ENCODE measurements around the gene DLX3. TPM values are rescaled to one million over a fixed set of nuclear protein-coding genes. Genes with fewer than 3 reads are reported as not detected.
A peak's percentile ranks its signal among the peaks of the same experiment; 100 is the strongest.

The DLX3 gene
- total and polyA plus RNA-seq, 5 experiments from 2014 or later = 0.09 to 0.32 (median 0.22) TPM; not detected in 1

DNA sequence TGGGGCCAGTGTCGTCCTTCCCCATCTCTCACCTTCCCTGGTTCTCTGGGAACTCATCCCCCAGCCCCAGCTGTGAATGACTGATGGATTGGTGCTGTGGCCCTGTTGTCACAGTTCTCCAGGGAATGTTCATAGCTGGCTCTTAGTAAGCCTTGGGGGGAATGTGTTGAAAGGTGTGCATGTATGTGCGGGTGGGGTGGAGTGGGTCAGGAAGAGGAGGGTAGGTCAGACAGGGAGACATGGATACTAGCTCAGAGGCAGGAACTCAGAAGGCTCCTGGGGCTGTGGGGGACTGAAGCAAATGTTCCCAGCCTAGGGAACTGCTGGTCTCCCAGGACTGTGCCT, 21.8 kb downstream of the DLX3 start:
- no peaks in the 10 kb centered on the region for H3K36me3 Mint-ChIP-seq
- no peak overlapping the region for H3K27ac Mint-ChIP-seq
- ATAC-seq (no peak), DNase-seq (no peak)
- peaks cover 11 to 46% (median 34%) of the 10 kb centered on the region in 4 donors for H3K4me1 Mint-ChIP-seq
- POLR2A ChIA-PET = interaction anchor here (1.1 to 1.7 kb wide), 2 partner anchors 13 to 23 kb away, joined by 6 to 7 read pairs; no protein-coding TSS in a partner anchor
- H3K9me3 Mint-ChIP-seq = no peaks in the 10 kb centered on the region
- peaks cover 16 to 86% (median 41%) of the 10 kb centered on the region in 5 donors for H3K27me3 Mint-ChIP-seq
- H3K4me3 Mint-ChIP-seq = peak overlapping the region in 5 of 10 donors; percentile 14 to 92 (median 54)

DNA sequence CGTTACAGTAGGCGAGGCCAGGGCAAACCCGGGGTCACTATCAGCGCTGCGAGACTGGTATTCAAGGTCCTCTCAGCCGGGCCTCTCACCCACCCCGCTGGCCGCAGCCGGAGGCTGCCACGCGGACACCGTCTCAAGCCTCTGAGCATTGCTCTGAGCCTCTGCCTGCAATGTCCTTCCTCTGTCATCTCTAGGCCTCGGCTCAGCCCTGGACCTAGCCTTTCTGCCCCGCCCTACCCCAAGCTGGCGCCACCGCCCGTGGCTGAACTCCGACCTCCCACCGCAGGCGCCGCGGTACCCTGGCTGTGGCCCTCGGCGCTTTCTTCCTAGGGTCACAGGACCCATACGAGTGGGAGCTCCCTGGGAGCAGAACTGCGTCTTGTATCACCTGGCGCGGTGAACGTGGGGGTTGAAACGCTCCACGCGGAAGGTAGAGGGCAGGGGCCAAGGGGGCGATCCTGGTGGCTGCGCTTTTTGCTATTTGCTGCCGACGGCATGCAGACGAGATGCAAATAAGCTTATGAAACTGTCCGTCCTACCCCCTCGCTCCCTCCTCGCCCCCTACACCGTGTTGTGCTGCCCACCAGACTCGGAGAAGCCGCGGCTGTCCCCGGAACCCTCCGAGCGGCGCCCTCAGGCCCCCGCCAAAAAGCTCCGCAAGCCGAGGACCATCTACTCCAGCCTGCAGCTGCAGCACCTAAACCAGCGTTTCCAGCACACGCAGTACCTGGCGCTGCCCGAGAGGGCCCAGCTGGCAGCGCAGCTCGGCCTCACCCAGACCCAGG, 22.3 kb downstream of the DLX3 start:
- Mint-ChIP-seq H3K9me3 (peaks cover 0 to 1% (median 0%) of the 10 kb centered on the region in 9 donors), H3K36me3 (peaks cover 0 to under 1% (median 0%) of the 10 kb centered on the region in 3 donors), H3K4me1 (peaks cover 13 to 48% (median 39%) of the 10 kb centered on the region in 4 donors), H3K27me3 (peaks cover 18 to 87% (median 43%) of the 10 kb centered on the region in 5 donors), H3K27ac (no peak overlapping the region), H3K4me3 (peak overlapping the region in 6 of 10 donors; percentile 14 to 92 (median 58))
- ATAC-seq (no peak), DNase-seq (no peak)
- POLR2A ChIA-PET = interaction anchor here (0.5 to 1.7 kb wide), 4 partner anchors 12 to 732 kb away, joined by 4 to 7 read pairs (median 6); no protein-coding TSS in a partner anchor

DNA sequence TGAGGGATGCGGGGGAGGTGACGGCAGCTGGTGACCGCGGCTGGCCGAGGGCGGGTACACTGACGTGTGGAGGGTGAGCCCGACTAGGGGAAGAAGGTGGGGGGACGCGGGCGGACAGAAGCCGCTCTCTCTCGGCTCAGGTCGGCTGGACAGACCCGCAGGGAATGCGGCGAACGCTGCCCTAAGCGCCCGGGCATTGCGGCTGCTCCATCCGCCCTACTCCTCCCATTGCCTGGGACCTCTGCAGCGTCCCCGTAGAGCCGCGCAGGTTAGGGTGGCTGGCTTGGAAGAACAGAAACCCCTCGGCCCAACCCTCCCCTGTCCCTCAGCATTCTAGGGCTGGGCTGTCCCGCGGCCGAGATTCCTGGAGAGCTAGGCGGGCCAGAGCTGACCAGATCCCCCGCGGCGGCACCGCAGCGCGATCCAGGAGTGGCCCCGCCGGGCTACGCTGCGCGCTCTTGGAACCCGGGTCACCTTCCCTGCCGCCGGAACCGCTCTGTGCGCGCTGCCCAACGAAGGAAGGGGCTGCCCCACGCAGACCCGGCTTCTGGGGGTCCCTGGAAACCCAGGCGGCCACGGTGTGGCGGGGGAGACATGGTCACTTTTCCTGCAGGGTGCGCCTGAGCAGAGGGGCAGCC, 23.1 kb downstream of the DLX3 start:
- H3K4me1 Mint-ChIP-seq = peaks cover 16 to 54% (median 42%) of the 10 kb centered on the region in 4 donors
- POLR2A ChIA-PET = interaction anchor here (0.5 to 1.1 kb wide), 2 partner anchors 11 to 372 kb away, joined by 5 to 7 read pairs; no protein-coding TSS in a partner anchor
- H3K36me3 Mint-ChIP-seq = peaks cover 0 to 1% (median 0%) of the 10 kb centered on the region in 3 donors
- H3K4me3 Mint-ChIP-seq = peak overlapping the region in 7 of 10 donors; percentile 45 to 92 (median 73)
- H3K9me3 Mint-ChIP-seq = peaks cover 0 to 3% (median 0%) of the 10 kb centered on the region in 9 donors
- no peak overlapping the region for H3K27ac Mint-ChIP-seq
- DNase-seq = no peak
- ATAC-seq = no peak
- H3K27me3 Mint-ChIP-seq = peaks cover 19 to 87% (median 50%) of the 10 kb centered on the region in 5 donors

DNA sequence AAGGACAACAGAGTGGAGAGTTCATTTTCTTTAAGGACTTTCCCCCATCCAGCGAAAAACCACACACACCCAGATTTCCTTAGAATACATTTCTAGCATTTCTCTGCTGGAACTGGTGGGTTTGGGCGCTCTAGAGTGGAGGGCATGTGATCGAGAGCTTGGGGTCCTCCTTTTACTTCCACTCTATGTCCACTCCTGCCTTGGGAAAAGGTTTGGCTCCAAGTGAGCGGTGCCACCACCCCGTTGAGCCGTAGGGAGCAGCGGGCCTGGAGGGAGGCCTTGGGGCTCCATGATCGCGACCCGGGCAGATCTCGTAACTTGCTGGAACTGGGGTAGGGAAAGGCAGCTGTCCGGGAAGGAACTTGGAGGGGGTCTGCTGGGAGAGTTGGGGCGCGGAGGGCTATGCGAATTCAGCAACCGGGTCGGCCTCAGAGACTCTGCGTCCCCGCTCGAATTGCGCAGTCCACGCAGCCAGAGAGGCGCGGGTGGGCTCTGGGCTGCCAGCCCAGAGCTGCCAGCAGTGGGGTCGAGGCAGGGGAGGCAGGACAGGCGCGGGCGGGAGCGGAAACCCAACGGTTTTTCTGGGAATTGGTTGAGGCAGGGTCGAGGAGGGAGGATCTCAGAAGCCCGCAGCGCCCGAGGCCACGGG, 23.7 kb downstream of the DLX3 start:
- H3K36me3 Mint-ChIP-seq = peaks cover 0 to 1% (median 0%) of the 10 kb centered on the region in 3 donors
- POLR2A ChIA-PET = no interaction called here
- ATAC-seq (no peak), DNase-seq (no peak)
- H3K4me3 Mint-ChIP-seq = peak overlapping the region; percentile 20 to 92 (median 67)
- peaks cover 0 to 3% (median 0%) of the 10 kb centered on the region in 9 donors for H3K9me3 Mint-ChIP-seq
- peaks cover 22 to 87% (median 56%) of the 10 kb centered on the region in 5 donors for H3K27me3 Mint-ChIP-seq
- peaks cover 16 to 60% (median 42%) of the 10 kb centered on the region in 4 donors for H3K4me1 Mint-ChIP-seq
- H3K27ac Mint-ChIP-seq = peak overlapping the region in 2 of 10 donors; percentile 46 to 53

DNA sequence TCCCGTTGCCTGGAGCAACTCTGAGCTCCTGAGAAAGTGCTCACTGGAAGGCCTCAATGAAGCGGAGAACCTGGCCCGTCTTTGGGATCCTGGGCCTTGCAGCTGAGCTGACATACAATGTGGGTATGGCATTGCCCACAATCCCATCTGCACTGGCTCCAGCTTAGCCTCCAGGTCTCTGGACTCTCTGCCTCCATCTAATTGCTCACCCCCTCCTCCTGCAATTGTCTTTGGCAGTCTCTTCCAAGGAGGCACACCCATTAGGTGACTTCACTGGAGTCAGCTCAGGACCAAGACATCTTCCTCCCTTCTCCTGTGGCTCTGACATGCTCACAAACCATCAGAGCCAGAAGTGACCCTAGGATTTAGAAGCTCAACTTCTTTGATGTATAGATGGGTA, 24.5 kb downstream of the DLX3 start:
- no peak for ATAC-seq
- H3K27ac Mint-ChIP-seq = peak overlapping the region in 1 of 10 donors; percentile 41
- DNase-seq = no peak
- peaks cover 0 to 3% (median 0%) of the 10 kb centered on the region in 9 donors for H3K9me3 Mint-ChIP-seq
- H3K27me3 Mint-ChIP-seq = peaks cover 30 to 89% (median 62%) of the 10 kb centered on the region in 5 donors
- H3K4me3 Mint-ChIP-seq = peak overlapping the region; percentile 61 to 94 (median 84)
- peaks cover 17 to 68% (median 49%) of the 10 kb centered on the region in 4 donors for H3K4me1 Mint-ChIP-seq
- POLR2A ChIA-PET = interaction anchor here (0.5 kb wide), 1 partner anchor 193 kb away, joined by 5 read pairs; no protein-coding TSS in a partner anchor
- H3K36me3 Mint-ChIP-seq = peaks cover 0 to 1% (median 0%) of the 10 kb centered on the region in 3 donors

DNA sequence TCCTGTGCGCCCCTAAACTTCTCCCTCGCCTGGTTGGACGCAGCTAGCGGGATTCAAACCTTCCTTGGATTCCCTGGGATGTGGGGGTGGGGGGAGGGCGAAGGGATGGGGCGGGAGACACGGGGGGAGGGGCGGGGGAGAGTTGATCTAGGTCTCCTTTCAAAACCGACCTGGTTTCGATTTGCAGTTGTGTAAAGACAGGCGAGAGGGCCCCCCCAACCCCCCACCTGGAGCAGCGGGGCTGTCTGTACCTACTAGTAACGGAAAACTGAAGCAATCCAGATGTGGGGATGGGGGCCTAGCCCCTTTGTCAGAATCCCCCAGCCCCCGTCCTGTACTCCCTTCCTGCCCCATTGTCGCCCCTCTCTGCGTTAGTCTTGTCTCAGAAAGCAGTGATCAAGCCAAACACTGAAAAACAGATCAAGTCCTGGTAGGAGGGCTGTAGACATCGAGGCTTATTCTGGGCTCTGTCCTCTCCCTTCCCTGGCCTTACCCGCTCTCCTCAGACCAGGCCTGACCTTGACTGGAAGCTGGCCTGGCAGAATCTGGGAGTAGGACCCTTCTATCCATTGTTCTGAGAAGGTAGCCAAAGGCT, 25.1 kb downstream of the DLX3 start:
- peak in 1 of 10 donors; percentile 26 for DNase-seq
- H3K27ac Mint-ChIP-seq = peak overlapping the region in 4 of 10 donors; percentile 25 to 87 (median 85)

DNA sequence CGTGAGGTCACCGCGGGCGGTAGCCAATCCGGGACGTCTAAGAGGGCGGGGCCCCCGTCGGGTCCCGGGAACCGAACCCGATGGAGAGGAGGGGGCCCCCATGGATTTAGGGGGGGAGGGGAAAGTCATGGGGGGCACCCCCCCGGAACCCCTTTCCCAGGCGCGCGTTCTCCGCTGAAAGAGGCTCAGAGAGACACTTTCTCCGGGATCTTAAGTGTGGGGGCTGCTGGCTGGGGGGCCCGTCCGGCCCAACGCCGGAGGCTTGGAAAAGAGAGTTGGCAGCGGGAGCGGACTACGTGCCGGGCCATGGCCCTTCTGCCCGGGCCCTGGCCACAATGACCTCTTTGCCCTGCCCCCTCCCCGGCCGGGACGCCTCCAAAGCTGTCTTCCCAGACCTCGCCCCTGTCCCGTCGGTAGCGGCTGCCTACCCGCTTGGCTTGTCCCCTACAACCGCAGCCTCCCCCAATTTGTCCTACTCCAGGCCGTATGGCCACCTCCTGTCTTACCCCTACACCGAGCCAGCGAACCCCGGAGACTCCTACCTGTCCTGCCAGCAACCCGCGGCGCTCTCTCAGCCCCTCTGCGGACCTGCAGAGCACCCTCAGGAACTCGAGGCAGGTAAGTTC, 25.8 kb downstream of the DLX3 start, which contains the start of gene DLX4:
Gene DLX4, plus strand, starts transcription at position 57 of the 626 bp plus-strand sequence. Its CDS starts 279 bp downstream, at position 336.
- Mint-ChIP-seq H3K9me3 (peaks cover 0 to 11% (median 0%) of the 10 kb centered on the region in 9 donors), H3K36me3 (peaks cover 0 to 4% (median 3%) of the 10 kb centered on the region in 3 donors), H3K27me3 (peaks cover 41 to 90% (median 63%) of the 10 kb centered on the region in 5 donors), H3K4me1 (peaks cover 25 to 81% (median 61%) of the 10 kb centered on the region in 4 donors), H3K27ac (peak within 1 kb of the TSS in 9 of 10 donors; percentile 6 to 89 (median 84)), H3K4me3 (peak within 1 kb of the TSS; percentile 83 to 94 (median 90))
- POLR2A ChIA-PET = no interaction called here
- peak in 1 of 2 donors; percentile 24 for ATAC-seq
- peak in 2 of 10 donors; percentile 28 to 37 for DNase-seq

More for the DNA sequence above, 25.1 kb downstream of the DLX3 start:
- Mint-ChIP-seq H3K9me3 (peaks cover 0 to 7% (median 0%) of the 10 kb centered on the region in 9 donors), H3K27me3 (peaks cover 35 to 90% (median 61%) of the 10 kb centered on the region in 5 donors), H3K4me3 (peak overlapping the region; percentile 83 to 94 (median 90)), H3K4me1 (peaks cover 21 to 74% (median 55%) of the 10 kb centered on the region in 4 donors), H3K36me3 (peaks cover 0 to 3% (median 3%) of the 10 kb centered on the region in 3 donors)
- POLR2A ChIA-PET = interaction anchor here (0.5 kb wide), 1 partner anchor 194 kb away, joined by 5 read pairs; no protein-coding TSS in a partner anchor
- no peak for ATAC-seq

DNA sequence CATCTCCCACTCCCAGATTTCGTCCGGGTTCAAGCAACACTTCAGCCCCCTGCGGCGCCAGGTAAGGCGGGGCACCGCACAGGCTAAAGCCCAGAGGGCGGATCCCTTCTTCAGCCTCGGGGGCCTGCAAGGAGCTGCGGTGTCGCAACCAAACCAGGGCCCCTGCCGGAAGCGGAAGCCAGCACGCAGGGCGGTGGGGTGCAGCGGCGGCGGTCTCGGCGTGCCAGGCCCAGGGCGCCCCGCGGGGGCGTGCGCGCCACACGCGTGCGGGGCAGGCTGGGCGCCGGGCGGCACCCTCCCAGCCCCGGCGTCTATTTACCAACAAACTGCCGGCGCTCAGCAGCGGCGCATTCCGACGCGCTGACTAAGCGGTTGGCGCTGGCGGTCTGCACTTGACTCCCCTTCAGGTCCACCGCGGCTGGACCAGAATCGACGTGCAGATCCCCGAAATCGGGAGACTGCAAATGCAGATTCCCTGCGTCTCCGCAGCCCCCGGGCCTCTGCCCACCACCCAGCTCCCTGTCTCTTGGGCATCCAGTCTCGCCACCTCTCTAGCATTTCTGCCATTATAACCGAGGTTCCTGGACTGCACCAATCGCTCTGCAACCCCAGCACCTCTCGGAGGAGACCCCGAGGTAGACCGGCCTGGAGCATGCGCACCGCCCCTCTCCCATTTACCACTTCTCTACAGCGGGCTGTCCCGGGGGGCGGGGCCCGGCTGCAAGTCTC, 26.5 kb downstream of the DLX3 start:
- Mint-ChIP-seq H3K36me3 (peaks cover 0 to 4% (median 3%) of the 10 kb centered on the region in 3 donors), H3K9me3 (peaks cover 0 to 16% (median 0%) of the 10 kb centered on the region in 9 donors), H3K27ac (peak overlapping the region in 8 of 10 donors; percentile 46 to 89 (median 77)), H3K4me3 (peak overlapping the region; percentile 83 to 94 (median 90)), H3K27me3 (peaks cover 42 to 90% (median 64%) of the 10 kb centered on the region in 5 donors), H3K4me1 (peaks cover 29 to 87% (median 67%) of the 10 kb centered on the region in 4 donors)
- ATAC-seq (peak; percentile 75 to 84), DNase-seq (peak; percentile 56 to 87 (median 74))
- POLR2A ChIA-PET = no interaction called here

DNA sequence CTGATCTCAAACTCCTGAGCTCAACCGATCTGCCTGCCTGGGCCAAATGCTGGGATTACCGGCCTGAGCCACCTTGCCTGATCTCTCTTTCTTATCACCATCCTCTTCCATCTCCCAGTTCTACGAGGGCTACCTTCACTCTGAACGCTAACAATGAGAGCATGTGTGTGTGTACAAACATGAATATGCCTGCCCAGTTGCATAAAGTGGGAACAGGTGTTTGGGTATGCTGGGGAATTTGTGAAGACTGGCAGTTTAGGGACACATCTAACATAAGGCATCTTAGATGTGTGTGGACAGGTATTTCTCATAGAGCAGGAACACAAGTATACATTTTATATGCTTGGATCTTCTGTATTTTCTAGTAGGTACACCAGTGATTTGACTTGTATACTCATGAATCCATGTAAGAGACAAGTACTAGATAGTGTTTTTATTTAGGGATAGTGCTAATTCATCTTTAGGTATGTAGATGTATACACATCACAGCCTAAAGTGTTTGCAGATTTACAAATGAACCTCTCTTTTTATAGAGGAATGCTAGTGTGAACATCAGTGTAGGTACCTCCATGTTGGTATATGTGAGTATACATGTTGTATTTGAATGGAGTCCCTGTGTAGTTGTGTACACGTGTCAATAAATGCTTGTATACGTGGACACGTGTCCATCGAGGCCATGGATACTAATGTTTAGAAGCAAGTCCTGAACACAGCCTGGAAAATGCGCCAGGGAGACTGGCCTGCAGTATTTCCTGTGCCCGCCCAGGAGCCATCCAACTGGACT, 27.2 kb downstream of the DLX3 start:
- Mint-ChIP-seq H3K9me3 (peaks cover 0 to 18% (median 0%) of the 10 kb centered on the region in 9 donors), H3K4me1 (peaks cover 31 to 89% (median 67%) of the 10 kb centered on the region in 4 donors), H3K36me3 (peaks cover 0 to 4% (median 3%) of the 10 kb centered on the region in 3 donors), H3K27me3 (peaks cover 44 to 90% (median 70%) of the 10 kb centered on the region in 5 donors), H3K4me3 (peak overlapping the region; percentile 67 to 92 (median 76)), H3K27ac (peak overlapping the region in 4 of 10 donors; percentile 6 to 78 (median 44))
- DNase-seq (no peak), ATAC-seq (no peak)
- POLR2A ChIA-PET = no interaction called here

DNA sequence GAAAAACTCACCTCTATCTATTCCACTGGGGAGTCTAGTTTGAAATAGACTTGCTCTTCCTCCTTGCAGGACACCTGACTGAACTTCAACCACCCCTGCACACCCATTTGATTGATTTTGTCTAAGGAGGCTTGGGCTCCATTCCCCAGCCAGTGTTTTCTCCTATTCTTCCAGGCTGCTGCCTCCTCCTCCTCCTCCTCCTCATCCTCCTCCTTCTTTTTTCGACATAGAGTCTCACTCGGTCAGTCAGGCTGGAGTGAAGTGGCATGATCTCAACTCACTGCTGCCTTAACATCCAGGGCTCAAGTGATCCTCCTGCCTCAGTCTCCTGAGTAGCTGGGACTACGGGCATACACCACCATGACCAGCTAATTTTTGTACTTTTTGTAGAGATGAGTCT, 27.8 kb downstream of the DLX3 start:
- POLR2A ChIA-PET = no interaction called here
- H3K4me1 Mint-ChIP-seq = peaks cover 31 to 83% (median 62%) of the 10 kb centered on the region in 4 donors
- peaks cover 0 to 18% (median 0%) of the 10 kb centered on the region in 9 donors for H3K9me3 Mint-ChIP-seq
- H3K4me3 Mint-ChIP-seq = peak overlapping the region in 4 of 10 donors; percentile 2 to 92 (median 76)
- H3K36me3 Mint-ChIP-seq = peaks cover 0 to 4% (median 3%) of the 10 kb centered on the region in 3 donors
- H3K27me3 Mint-ChIP-seq = peaks cover 47 to 90% (median 71%) of the 10 kb centered on the region in 5 donors
- H3K27ac Mint-ChIP-seq = no peak overlapping the region
- ATAC-seq (no peak), DNase-seq (no peak)

Measured in naive thymus-derived CD8-positive, alpha-beta T cell (primary cell).